Mesenchymal stem cell (in vitro differentiated cells and primary cell): ENCODE data around the gene RAB12.

Source experiments
- DNase-seq: peaks from one replicate; pipeline ENCODE4 v3.0.0-alpha.2; 2013
- H2AFZ ChIP-seq: one replicate; pipeline ENCODE4 v1.6.1; 2013; ENCODE audit warnings: low read depth, mild to moderate bottlenecking, control low read depth, inconsistent platforms, low read length, moderate library complexity
- H2AK5ac ChIP-seq: 2 replicates; pipeline ENCODE4 v1.6.1; 2013; ENCODE audit warnings: low read length, moderate library complexity, mild to moderate bottlenecking, inconsistent platforms; ENCODE audit not compliant: severe bottlenecking
- H2BK120ac ChIP-seq: one replicate; pipeline ENCODE4 v1.6.1; 2013; ENCODE audit warnings: low read depth, mild to moderate bottlenecking, inconsistent platforms, low read length, moderate library complexity
- H2BK12ac ChIP-seq, 2 experiments: one replicate each; pipeline ENCODE4 v1.6.1; 2013; ENCODE audit warnings: inconsistent platforms in 2 of 2, low read length in 2 of 2, mild to moderate bottlenecking in 2 of 2, moderate library complexity in 2 of 2, control low read depth in 1 of 2
- H2BK15ac ChIP-seq: one replicate; pipeline ENCODE4 v1.6.1; 2013; ENCODE audit warnings: mild to moderate bottlenecking, low read depth, inconsistent platforms; ENCODE audit not compliant: poor library complexity, severe bottlenecking
- H2BK5ac ChIP-seq: 2 replicates; pipeline ENCODE4 v1.6.1; 2013; ENCODE audit warnings: low read depth, mild to moderate bottlenecking, low read length, control low read depth, inconsistent platforms; ENCODE audit not compliant: poor library complexity, severe bottlenecking
- H3K14ac ChIP-seq, 2 experiments: one replicate each; pipeline ENCODE4 v1.6.1; 2013; ENCODE audit warnings: inconsistent platforms in 2 of 2, low read length in 2 of 2, control low read depth in 1 of 2, mild to moderate bottlenecking in 1 of 2, moderate library complexity in 1 of 2
- H3K18ac ChIP-seq, 2 experiments: one replicate each; pipeline ENCODE4 v1.6.1; 2013; ENCODE audit warnings: inconsistent platforms in 2 of 2, low read length in 2 of 2, control low read depth in 1 of 2, low read depth in 1 of 2, mild to moderate bottlenecking in 1 of 2
- H3K23ac ChIP-seq, 2 experiments: one replicate each; pipeline ENCODE4 v1.6.1; 2013; ENCODE audit warnings: inconsistent platforms in 2 of 2, low read length in 2 of 2, mild to moderate bottlenecking in 2 of 2, moderate library complexity in 2 of 2, control low read depth in 1 of 2
- H3K27ac ChIP-seq: 2 replicates; pipeline ENCODE4 v1.5.1; 2013; ENCODE audit warnings: mild to moderate bottlenecking, moderate library complexity, low read length, control low read depth, inconsistent platforms; ENCODE audit not compliant: poor library complexity, severe bottlenecking
- H3K27me3 ChIP-seq, 2 experiments: 2 replicates each; pipeline versions ENCODE4 v1.6.1 to v1.7.0; 2013; ENCODE audit warnings: low read length in 2 of 2, mild to moderate bottlenecking in 2 of 2, moderate library complexity in 2 of 2, control low read depth in 1 of 2, inconsistent platforms in 1 of 2; ENCODE audit not compliant: control insufficient read depth in 1 of 2, insufficient read depth in 1 of 2
- H3K36me3 ChIP-seq, 2 experiments: 2 replicates each; pipeline versions ENCODE4 v1.6.1 to v1.7.0; 2013; ENCODE audit warnings: low read length in 2 of 2, control low read depth in 1 of 2, inconsistent platforms in 1 of 2, low read depth in 1 of 2, mild to moderate bottlenecking in 1 of 2; ENCODE audit not compliant: insufficient read depth in 2 of 2, control insufficient read depth in 1 of 2
- H3K4ac ChIP-seq, 2 experiments: one replicate each; pipeline ENCODE4 v1.6.1; 2013; ENCODE audit warnings: inconsistent platforms in 2 of 2, low read length in 2 of 2, mild to moderate bottlenecking in 2 of 2, moderate library complexity in 2 of 2, control low read depth in 1 of 2, low read depth in 1 of 2
- H3K4me1 ChIP-seq: 2 replicates; pipeline ENCODE4 v1.6.1; 2013; ENCODE audit warnings: low read depth, low read length, control low read depth; ENCODE audit not compliant: control insufficient read depth, insufficient read depth
- H3K4me2 ChIP-seq: 2 replicates; pipeline ENCODE4 v1.6.1; 2013; ENCODE audit warnings: low read length, mild to moderate bottlenecking, inconsistent platforms; ENCODE audit not compliant: poor library complexity, severe bottlenecking
- H3K4me3 ChIP-seq, 2 experiments: 2 replicates each; pipeline versions ENCODE4 v1.5.1 to v1.7.0; 2013; ENCODE audit warnings: low read length in 2 of 2, mild to moderate bottlenecking in 2 of 2, control low read depth in 1 of 2, low read depth in 1 of 2; ENCODE audit not compliant: insufficient read depth in 1 of 2
- H3K79me1 ChIP-seq: replicated peaks from 2 replicates; pipeline ENCODE4 v1.6.1; 2013; ENCODE audit warnings: mild to moderate bottlenecking, control low read depth, low read length, inconsistent platforms; ENCODE audit not compliant: poor library complexity, severe bottlenecking
- H3K9ac ChIP-seq: 2 replicates; pipeline ENCODE4 v1.7.0; 2013; ENCODE audit warnings: mild to moderate bottlenecking, low read length, moderate library complexity
- H3K9me3 ChIP-seq: 2 replicates; pipeline ENCODE4 v1.7.0; 2013; ENCODE audit warnings: mild to moderate bottlenecking, low read length; ENCODE audit not compliant: control insufficient read depth
- H4K8ac ChIP-seq: one replicate; pipeline ENCODE4 v1.6.1; 2013; ENCODE audit warnings: inconsistent platforms, mild to moderate bottlenecking, low read length, moderate library complexity
- H4K91ac ChIP-seq: one replicate; pipeline ENCODE4 v1.6.1; 2013; ENCODE audit warnings: mild to moderate bottlenecking, low read length, inconsistent platforms
- WGBS: methylation state at CpG from one replicate; pipeline ENCODE4 v1.1.7; 2013; ENCODE audit warnings: mixed read lengths; 5-methylcytosine and 5-hydroxymethylcytosine counted together

The RAB12 gene

GRCh38 chr18:8658858-8659485 is 49.7 kb downstream of the RAB12 start:
- H3K4me1 ChIP-seq, result peaks cover 22% of the 10 kb centered on the region
- no peak overlapping the region for H3K14ac ChIP-seq
- WGBS, result 95% methylated on average over 31 of the region's 31 CpGs
- no peak overlapping the region for H2AFZ ChIP-seq
- peaks cover 0 to 2% of the 10 kb centered on the region in 2 experiments for H3K27me3 ChIP-seq
- H4K8ac ChIP-seq, result no peak overlapping the region
- H3K23ac ChIP-seq, result no peak overlapping the region
- H2AK5ac ChIP-seq, result no peak overlapping the region
- peak overlapping the region; percentile 76 for H2BK15ac ChIP-seq
- no peak overlapping the region for H3K27ac ChIP-seq
- no peak overlapping the region for H2BK120ac ChIP-seq
- H3K18ac ChIP-seq, result no peak overlapping the region
- no peak overlapping the region for H2BK12ac ChIP-seq
- no peak overlapping the region for H3K9ac ChIP-seq
- no peak overlapping the region for H3K4me3 ChIP-seq
- no peak overlapping the region for H2BK5ac ChIP-seq
- H3K36me3 ChIP-seq, result no peaks in the 10 kb centered on the region
- no peak overlapping the region for H4K91ac ChIP-seq
- no peak for DNase-seq
- H3K9me3 ChIP-seq, result no peaks in the 10 kb centered on the region
- no peak overlapping the region for H3K4ac ChIP-seq
- H3K79me1 ChIP-seq, result no peaks in the 10 kb centered on the region
- H3K4me2 ChIP-seq, result no peak overlapping the region

DNA sequence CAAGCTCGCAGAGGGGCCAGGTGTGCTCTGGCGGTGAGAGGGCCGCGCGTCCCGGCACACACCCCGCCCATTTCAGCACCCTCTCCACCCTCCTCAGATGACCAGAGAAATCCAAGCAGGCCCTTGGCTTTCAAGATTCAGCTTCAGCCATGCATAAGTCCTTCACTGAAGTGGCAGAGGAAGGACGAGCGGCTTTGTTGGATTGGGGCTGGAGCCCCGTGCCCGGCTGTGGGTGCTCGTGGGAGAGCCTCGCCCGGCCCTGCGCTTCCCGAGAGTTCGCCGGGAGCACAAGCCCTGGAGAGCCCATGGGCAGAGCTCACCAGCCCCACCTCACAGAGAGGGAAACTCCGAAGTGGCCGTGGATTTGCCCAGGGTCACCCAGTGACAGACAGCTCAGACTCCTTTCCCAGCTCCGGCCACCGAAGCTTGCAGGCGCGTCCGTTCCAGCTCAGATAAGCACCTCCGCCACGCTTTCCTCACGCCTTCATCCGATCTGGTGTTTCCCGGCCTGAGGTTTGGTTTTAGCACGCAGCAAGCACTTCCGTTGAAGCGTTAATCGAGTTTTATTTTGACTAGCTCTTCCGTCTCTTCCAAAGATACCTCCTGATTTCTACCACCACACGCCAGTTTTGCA is 50.5 kb downstream of the RAB12 start:
- Histone ChIP-seq H3K14ac (no peak overlapping the region), H2AFZ (no peak overlapping the region), H3K27ac (no peak overlapping the region), H2AK5ac (no peak overlapping the region), H3K79me1 (no peaks in the 10 kb centered on the region), H4K91ac (no peak overlapping the region), H3K9ac (no peak overlapping the region), H2BK120ac (no peak overlapping the region), H3K23ac (no peak overlapping the region), H2BK5ac (no peak overlapping the region), H3K4me3 (no peak overlapping the region), H4K8ac (no peak overlapping the region), H3K4ac (no peak overlapping the region), H3K4me1 (peaks cover 22% of the 10 kb centered on the region), H3K36me3 (no peaks in the 10 kb centered on the region), H3K4me2 (no peak overlapping the region), H3K9me3 (no peaks in the 10 kb centered on the region), H2BK15ac (peak overlapping the region; percentile 76), H3K27me3 (no peaks in the 10 kb centered on the region), H2BK12ac (no peak overlapping the region), H3K18ac (no peak overlapping the region)
- 90% methylated on average over 36 of the region's 36 CpGs for WGBS
- DNase-seq, result no peak

- 79% methylated on average over 4 of the region's 5 CpGs for WGBS
- Histone ChIP-seq H3K9ac (peak overlapping the region; percentile 31), H3K4me1 (peaks cover 19% of the 10 kb centered on the region), H2AK5ac (no peak overlapping the region), H2AFZ (no peak overlapping the region), H3K14ac (no peak overlapping the region), H2BK15ac (no peak overlapping the region), H3K9me3 (no peaks in the 10 kb centered on the region), H3K27ac (no peak overlapping the region), H3K36me3 (no peaks in the 10 kb centered on the region), H3K4me3 (no peak overlapping the region), H4K91ac (no peak overlapping the region), H3K18ac (no peak overlapping the region), H2BK5ac (no peak overlapping the region), H3K23ac (no peak overlapping the region), H4K8ac (no peak overlapping the region), H2BK12ac (no peak overlapping the region), H3K4me2 (no peak overlapping the region), H3K4ac (no peak overlapping the region), H3K27me3 (no peaks in the 10 kb centered on the region), H3K79me1 (no peaks in the 10 kb centered on the region), H2BK120ac (no peak overlapping the region)
- DNase-seq, result no peak
These were observed 51.1 kb downstream of the RAB12 start for GRCh38 chr18:8660316-8660715.

DNA sequence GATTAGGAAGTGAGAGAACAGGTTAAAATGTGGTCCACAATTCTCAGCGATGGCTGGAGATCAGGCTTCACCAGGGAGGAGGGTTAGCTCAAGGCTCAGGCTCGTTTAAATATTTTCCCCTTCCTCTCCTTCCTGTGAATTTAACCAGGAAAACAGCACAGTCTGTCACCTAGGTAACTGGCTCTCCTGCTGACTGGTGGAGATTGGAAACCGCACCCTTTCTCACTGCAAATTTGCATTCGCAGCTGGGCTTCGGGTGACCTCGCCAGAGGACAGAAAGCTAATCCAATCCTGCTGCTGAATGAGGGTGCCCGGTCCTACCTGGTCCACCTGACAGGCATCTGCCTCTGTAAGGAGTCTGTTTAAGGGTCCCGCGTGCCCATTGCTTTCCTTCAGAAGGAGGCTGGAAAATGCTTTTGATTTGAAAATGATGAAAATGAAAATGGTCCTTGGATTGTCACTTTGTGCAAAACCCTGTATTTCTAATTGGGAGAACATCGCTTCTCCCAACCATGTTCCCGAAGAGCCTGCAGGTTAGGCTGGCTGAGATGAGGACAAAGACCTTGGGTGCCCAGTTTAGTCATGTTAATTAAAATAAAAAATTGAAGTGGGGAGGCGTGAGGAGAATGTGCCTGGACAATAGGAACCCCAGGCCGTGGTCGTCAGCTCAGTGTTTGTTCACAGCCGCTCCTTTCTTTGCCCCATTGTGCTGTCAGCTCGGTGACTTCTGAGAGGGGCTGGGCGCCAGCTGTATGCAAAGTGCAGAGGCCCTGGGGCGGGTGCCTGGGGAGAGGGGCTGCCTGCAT is 52.7 kb downstream of the RAB12 start:
- no peaks in the 10 kb centered on the region for H3K36me3 ChIP-seq
- no peak overlapping the region for H3K4ac ChIP-seq
- H4K8ac ChIP-seq, result peak overlapping the region; percentile 81
- H2BK120ac ChIP-seq, result peak overlapping the region; percentile 62
- H3K9me3 ChIP-seq, result no peaks in the 10 kb centered on the region
- H2BK12ac ChIP-seq, result peak overlapping the region in 1 of 2 experiments; percentile 35
- H3K23ac ChIP-seq, result no peak overlapping the region
- peak overlapping the region; percentile 55 for H3K4me2 ChIP-seq
- H3K27me3 ChIP-seq, result no peaks in the 10 kb centered on the region
- H2BK15ac ChIP-seq, result no peak overlapping the region
- peak overlapping the region in 1 of 2 experiments; percentile 34 for H3K4me3 ChIP-seq
- peak overlapping the region; percentile 54 for H2AFZ ChIP-seq
- H3K18ac ChIP-seq, result no peak overlapping the region
- peak; percentile 48 for DNase-seq
- no peak overlapping the region for H3K14ac ChIP-seq
- no peaks in the 10 kb centered on the region for H3K79me1 ChIP-seq
- 26% methylated on average over 18 of the region's 18 CpGs for WGBS
- peak overlapping the region; percentile 71 for H3K9ac ChIP-seq
- H4K91ac ChIP-seq, result no peak overlapping the region
- no peak overlapping the region for H3K27ac ChIP-seq
- H2AK5ac ChIP-seq, result no peak overlapping the region
- peaks cover 18% of the 10 kb centered on the region for H3K4me1 ChIP-seq
- no peak overlapping the region for H2BK5ac ChIP-seq
